RWPE2 (cell line): Measurements from ENCODE around the gene PAN3.

Experiments used
- ATAC-seq: fragments of 200-7000 bp; cut with Tn5 transposase; 3 replicates; pipeline ENCODE4 v1.9.1; 2021; ENCODE audit warnings: low read depth
- DNase-seq: peaks from one replicate; pipeline ENCODE4 v3.0.0-alpha.2; 2020; ENCODE audit warnings: low spot score
- H3K27ac ChIP-seq: fragments of 450-650 bp; 2 replicates; pipeline ENCODE4 v1.5.1; 2017; ENCODE audit warnings: mild to moderate bottlenecking; ENCODE audit not compliant: poor library complexity, severe bottlenecking
- H3K27me3 ChIP-seq: fragments of 250-450 bp; sonication (Bioruptor Pico); 2 replicates; pipeline ENCODE4 v1.5.1; 2021; ENCODE audit warnings: mild to moderate bottlenecking, moderate library complexity; ENCODE audit not compliant: insufficient read depth, poor library complexity, severe bottlenecking
- H3K36me3 ChIP-seq: fragments of 250-450 bp; sonication (Bioruptor Pico); 2 replicates; pipeline ENCODE4 v1.5.1; 2020; ENCODE audit warnings: low read depth, mild to moderate bottlenecking, moderate library complexity
- H3K4me1 ChIP-seq: fragments of 250-450 bp; sonication (Bioruptor Pico); 2 replicates; pipeline ENCODE4 v1.5.1; 2021; ENCODE audit warnings: mild to moderate bottlenecking, moderate library complexity; ENCODE audit not compliant: insufficient read depth, poor library complexity, severe bottlenecking
- H3K4me3 ChIP-seq: fragments of 250-450 bp; sonication (Bioruptor Pico); 2 replicates; pipeline ENCODE4 v1.5.1; 2021; ENCODE audit warnings: mild to moderate bottlenecking, moderate library complexity; ENCODE audit not compliant: severe bottlenecking
- H3K9me3 ChIP-seq: fragments of 250-450 bp; sonication (Bioruptor Pico); 2 replicates; pipeline ENCODE4 v1.5.1; 2021; ENCODE audit warnings: mild to moderate bottlenecking, moderate library complexity; ENCODE audit not compliant: severe bottlenecking
- TF ChIP-seq, protein P1 (sequence below): fragments of 450-650 bp; IDR thresholded peaks from one replicate; pipeline ENCODE4 v1.5.1; 2017; ENCODE audit warnings: mild to moderate bottlenecking, moderate library complexity; ENCODE audit not compliant: poor library complexity, severe bottlenecking

Gene PAN3

DNA sequence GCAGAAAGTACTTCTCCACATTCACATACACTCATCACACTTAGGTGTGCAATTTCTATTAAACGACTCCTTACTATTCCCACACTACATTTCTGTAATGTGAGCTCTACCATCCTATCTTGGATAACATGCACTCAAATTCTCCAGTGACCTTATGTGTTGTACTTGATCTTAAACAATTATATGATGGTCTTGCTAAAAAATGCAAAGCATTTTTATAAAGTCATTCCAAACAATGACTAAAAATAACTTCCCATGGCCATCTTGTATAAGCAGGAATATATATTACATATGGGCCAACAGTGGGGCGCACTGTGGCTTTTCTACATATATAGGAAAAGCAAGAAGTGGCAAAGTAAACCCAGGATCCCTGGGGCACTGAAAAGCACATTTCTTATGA lies 201.1 kb downstream of the PAN3 start:
- no peaks in the 10 kb centered on the region for H3K9me3 ChIP-seq
- DNase-seq (no peak), ATAC-seq (no peak)
- H3K27me3 ChIP-seq, result no peaks in the 10 kb centered on the region
- no peaks in the 10 kb centered on the region for H3K36me3 ChIP-seq
- no peak overlapping the region for H3K4me3 ChIP-seq
- H3K27ac ChIP-seq, result no peak overlapping the region
- H3K4me1 ChIP-seq, result no peaks in the 10 kb centered on the region
- TF ChIP-seq, protein P1, sequence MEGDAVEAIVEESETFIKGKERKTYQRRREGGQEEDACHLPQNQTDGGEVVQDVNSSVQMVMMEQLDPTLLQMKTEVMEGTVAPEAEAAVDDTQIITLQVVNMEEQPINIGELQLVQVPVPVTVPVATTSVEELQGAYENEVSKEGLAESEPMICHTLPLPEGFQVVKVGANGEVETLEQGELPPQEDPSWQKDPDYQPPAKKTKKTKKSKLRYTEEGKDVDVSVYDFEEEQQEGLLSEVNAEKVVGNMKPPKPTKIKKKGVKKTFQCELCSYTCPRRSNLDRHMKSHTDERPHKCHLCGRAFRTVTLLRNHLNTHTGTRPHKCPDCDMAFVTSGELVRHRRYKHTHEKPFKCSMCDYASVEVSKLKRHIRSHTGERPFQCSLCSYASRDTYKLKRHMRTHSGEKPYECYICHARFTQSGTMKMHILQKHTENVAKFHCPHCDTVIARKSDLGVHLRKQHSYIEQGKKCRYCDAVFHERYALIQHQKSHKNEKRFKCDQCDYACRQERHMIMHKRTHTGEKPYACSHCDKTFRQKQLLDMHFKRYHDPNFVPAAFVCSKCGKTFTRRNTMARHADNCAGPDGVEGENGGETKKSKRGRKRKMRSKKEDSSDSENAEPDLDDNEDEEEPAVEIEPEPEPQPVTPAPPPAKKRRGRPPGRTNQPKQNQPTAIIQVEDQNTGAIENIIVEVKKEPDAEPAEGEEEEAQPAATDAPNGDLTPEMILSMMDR, result no peak

DNA sequence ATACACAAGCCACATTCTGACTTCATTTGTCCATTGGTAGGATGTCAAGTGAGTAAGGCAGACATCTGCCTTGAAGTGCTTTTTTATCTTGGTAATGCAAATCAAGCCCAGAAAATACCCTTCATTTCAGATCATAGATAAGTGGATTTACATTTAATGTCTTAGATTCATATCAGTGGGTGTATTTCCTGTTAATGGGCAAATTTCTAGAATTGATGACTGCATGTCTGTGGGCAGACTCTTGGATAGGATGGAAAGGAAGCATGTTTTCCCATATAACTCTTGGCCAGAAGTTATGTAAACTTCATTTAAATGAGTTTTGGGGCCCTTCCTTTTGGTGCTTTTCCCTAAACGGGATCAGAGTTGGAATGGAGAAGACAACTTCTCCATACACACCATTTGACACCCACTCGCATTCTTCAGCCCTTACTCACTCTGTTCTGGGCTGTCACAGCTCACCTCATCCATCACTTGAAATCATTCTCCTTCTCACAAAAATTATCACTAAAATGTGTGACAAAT lies 202.0 kb downstream of the PAN3 start:
- no peaks in the 10 kb centered on the region for H3K27me3 ChIP-seq
- DNase-seq (no peak), ATAC-seq (no peak)
- no peak overlapping the region for H3K4me3 ChIP-seq
- H3K4me1 ChIP-seq, result no peaks in the 10 kb centered on the region
- no peaks in the 10 kb centered on the region for H3K9me3 ChIP-seq
- no peak overlapping the region for H3K27ac ChIP-seq
- no peaks in the 10 kb centered on the region for H3K36me3 ChIP-seq
- TF ChIP-seq, protein P1, result no peak

DNA sequence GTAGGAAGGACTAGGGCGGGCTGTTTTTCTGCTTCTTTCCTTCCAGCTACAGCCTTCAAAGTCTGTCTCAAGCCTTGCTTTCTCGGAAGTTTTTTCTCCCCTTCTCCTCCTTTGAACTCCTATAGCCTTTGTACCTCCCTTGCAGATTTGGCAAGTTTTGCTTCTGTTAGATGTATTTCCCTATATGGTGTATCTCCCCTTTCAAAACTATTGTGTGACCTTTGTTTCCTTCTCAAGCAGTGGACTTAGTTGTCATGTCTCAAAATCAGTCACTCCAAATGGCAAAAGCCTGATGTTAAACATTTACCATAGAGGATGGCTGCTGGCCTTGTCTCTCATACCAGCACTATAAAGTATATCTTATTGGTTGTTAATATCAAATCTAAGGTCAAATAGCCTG lies 203.9 kb downstream of the PAN3 start:
- no peak overlapping the region for H3K27ac ChIP-seq
- H3K4me1 ChIP-seq, result no peaks in the 10 kb centered on the region
- no peaks in the 10 kb centered on the region for H3K9me3 ChIP-seq
- no peaks in the 10 kb centered on the region for H3K27me3 ChIP-seq
- TF ChIP-seq, protein P1, result no peak
- no peaks in the 10 kb centered on the region for H3K36me3 ChIP-seq
- ATAC-seq, result no peak
- H3K4me3 ChIP-seq, result no peak overlapping the region
- DNase-seq, result no peak

DNA sequence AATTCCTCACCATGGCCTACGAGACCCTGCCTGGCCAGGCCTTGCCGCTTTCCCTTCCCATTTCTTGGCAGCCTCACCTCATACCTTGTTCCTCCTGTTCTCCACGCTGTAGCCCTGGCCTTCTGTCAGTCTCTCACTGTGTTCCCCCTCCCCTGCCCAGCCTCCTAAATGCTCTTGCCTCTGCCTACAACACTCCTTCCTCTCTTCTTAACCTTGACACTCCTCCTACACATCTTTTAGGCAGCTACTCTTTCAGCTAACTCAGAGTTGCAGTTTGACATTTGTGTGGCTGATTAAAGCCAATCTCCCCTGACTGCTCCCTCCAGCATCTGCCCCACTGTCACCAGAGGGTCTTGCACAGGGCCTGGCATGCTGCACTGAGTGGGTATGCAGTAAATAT lies 205.8 kb downstream of the PAN3 start:
- no peaks in the 10 kb centered on the region for H3K36me3 ChIP-seq
- ATAC-seq, result no peak
- no peak for DNase-seq

More for the DNA sequence above, 205.8 kb downstream of the PAN3 start:
- no peak overlapping the region for H3K4me3 ChIP-seq
- no peaks in the 10 kb centered on the region for H3K27me3 ChIP-seq
- no peak overlapping the region for H3K27ac ChIP-seq
- no peaks in the 10 kb centered on the region for H3K9me3 ChIP-seq
- H3K4me1 ChIP-seq, result no peaks in the 10 kb centered on the region
- TF ChIP-seq, protein P1, result no peak
